HEK293 (cell line): Measurements from ENCODE around the gene KIRREL3.

Experiments used
- CTCF ChIA-PET: fragments of 350-600 bp; formaldehyde crosslinking; extraction: SDS; loops from one replicate; lab custom pipeline; 2021; ENCODE audit warnings: antibody characterized with exemption; lab: Yijun Ruan, JAX
- POLR2A ChIA-PET: fragments of 300-600 bp; formaldehyde crosslinking; extraction: SDS; loops from one replicate; lab custom pipeline; 2020; ENCODE audit warnings: antibody characterized with exemption, inconsistent platforms; lab: Yijun Ruan, JAX
- H3K27ac ChIP-seq: fragments of 200-500 bp; sonication (Bioruptor generic); 2 replicates; pipeline ENCODE4 v1.5.1; 2014; ENCODE audit warnings: low read depth, low read length, control low read depth, inconsistent platforms; ENCODE audit errors: extremely low read depth
- H3K36me3 ChIP-seq, 2 experiments: fragments of 200-500 bp in 1 of 2; sonication (Bioruptor generic) in 1 of 2; 1 replicate in 1 of 2; 2 replicates in 1 of 2; pipeline ENCODE4 v1.5.1; 2014 to 2017; ENCODE audit warnings: inconsistent platforms in 2 of 2, low read length in 2 of 2; ENCODE audit not compliant: control insufficient read depth in 2 of 2, insufficient read depth in 1 of 2
- H3K4me1 ChIP-seq: fragments of 200-500 bp; sonication (Bioruptor generic); 2 replicates; pipeline ENCODE4 v1.5.1; 2014; ENCODE audit warnings: mild to moderate bottlenecking, low read length, inconsistent platforms; ENCODE audit not compliant: control insufficient read depth, insufficient read depth
- H3K4me3 ChIP-seq: 2 replicates; pipeline ENCODE4 v1.5.1; 2011; ENCODE audit warnings: low read depth, mild to moderate bottlenecking, control low read depth, low read length, moderate library complexity
- H3K9me3 ChIP-seq: fragments of 200-500 bp; sonication (Bioruptor generic); 2 replicates; pipeline ENCODE4 v1.5.1; 2014; ENCODE audit warnings: low read depth, low read length, inconsistent platforms; ENCODE audit not compliant: control insufficient read depth, insufficient read depth
- GLIS2 ChIP-seq: fragments of 450-650 bp; formaldehyde crosslinking; IDR thresholded peaks from 2 replicates; pipeline ENCODE4 v1.5.1; 2016; ENCODE audit warnings: missing biosample characterization, missing genetic modification characterization
- HIC1 ChIP-seq: fragments of 450-650 bp; formaldehyde crosslinking; IDR thresholded peaks from 2 replicates; pipeline ENCODE4 v1.5.1; 2016; ENCODE audit warnings: missing biosample characterization, missing genetic modification characterization
- HOXC10 ChIP-seq: sonication (generic); formaldehyde crosslinking; IDR thresholded peaks from 2 replicates; pipeline ENCODE4 v1.8.1; 2023; ENCODE audit warnings: mild to moderate bottlenecking, missing genetic modification reagents
- REST ChIP-seq: fragments of 450-650 bp; formaldehyde crosslinking; IDR thresholded peaks from 2 replicates; pipeline ENCODE4 v1.5.1; 2016; ENCODE audit warnings: missing biosample characterization, missing genetic modification characterization
- SP7 ChIP-seq: fragments of 450-650 bp; formaldehyde crosslinking; IDR thresholded peaks from 2 replicates; pipeline ENCODE4 v1.5.1; 2016; ENCODE audit warnings: missing biosample characterization, missing genetic modification characterization
- YY2 ChIP-seq: fragments of 450-650 bp; formaldehyde crosslinking; IDR thresholded peaks from 2 replicates; pipeline ENCODE4 v1.5.1; 2016; ENCODE audit warnings: missing biosample characterization, missing genetic modification characterization
- ZBTB21 ChIP-seq: fragments of 450-650 bp; formaldehyde crosslinking; IDR thresholded peaks from 2 replicates; pipeline ENCODE4 v1.5.1; 2017; ENCODE audit warnings: missing biosample characterization, missing genetic modification characterization
- ZNF112 ChIP-seq: fragments of 450-650 bp; formaldehyde crosslinking; IDR thresholded peaks from 2 replicates; pipeline ENCODE4 v1.5.0; 2017; ENCODE audit warnings: missing biosample characterization, missing genetic modification characterization
- ZNF146 ChIP-seq: fragments of 450-650 bp; formaldehyde crosslinking; IDR thresholded peaks from 2 replicates; pipeline ENCODE4 v1.5.1; 2016; ENCODE audit warnings: missing biosample characterization, missing genetic modification characterization
- ZNF274 ChIP-seq, 2 experiments: fragments of 200-500 bp in 1 of 2; fragments of 450-650 bp in 1 of 2; sonication (Bioruptor generic) in 1 of 2; formaldehyde crosslinking in 1 of 2; IDR thresholded peaks; 2 replicates each; pipeline versions ENCODE4 v1.5.1 to v1.6.1; 2014 to 2016; ENCODE audit warnings: borderline replicate concordance in 1 of 2, inconsistent platforms in 1 of 2, low read length in 1 of 2, missing biosample characterization in 1 of 2, missing genetic modification characterization in 1 of 2
- ZNF292 ChIP-seq: fragments of 450-650 bp; formaldehyde crosslinking; IDR thresholded peaks from 2 replicates; pipeline ENCODE4 v1.5.1; 2016; ENCODE audit warnings: low read depth, missing biosample characterization, missing genetic modification characterization, borderline replicate concordance
- ZNF335 ChIP-seq: fragments of 450-650 bp; formaldehyde crosslinking; conservative IDR thresholded peaks from 2 replicates; pipeline ENCODE4 v1.5.1; 2016; ENCODE audit warnings: missing biosample characterization, missing genetic modification characterization
- ZNF433 ChIP-seq: fragments of 450-650 bp; formaldehyde crosslinking; IDR thresholded peaks from 2 replicates; pipeline ENCODE4 v1.5.1; 2016; ENCODE audit warnings: missing biosample characterization, missing genetic modification characterization, low read depth
- ZNF48 ChIP-seq: fragments of 450-650 bp; formaldehyde crosslinking; IDR thresholded peaks from 2 replicates; pipeline ENCODE4 v1.5.1; 2016; ENCODE audit warnings: missing biosample characterization, missing genetic modification characterization
- ZNF529 ChIP-seq: fragments of 450-650 bp; formaldehyde crosslinking; IDR thresholded peaks from 2 replicates; pipeline ENCODE4 v1.5.1; 2017; ENCODE audit warnings: missing genetic modification characterization, missing biosample characterization; ENCODE audit not compliant: insufficient replicate concordance
- ZNF544 ChIP-seq: fragments of 450-650 bp; formaldehyde crosslinking; IDR thresholded peaks from 2 replicates; pipeline ENCODE4 v1.5.0; 2017; ENCODE audit warnings: missing biosample characterization, missing genetic modification characterization
- ZNF558 ChIP-seq: fragments of 450-650 bp; formaldehyde crosslinking; IDR thresholded peaks from 2 replicates; pipeline ENCODE4 v1.5.1; 2016; ENCODE audit warnings: missing biosample characterization, missing genetic modification characterization
- ZNF707 ChIP-seq: fragments of 450-650 bp; formaldehyde crosslinking; IDR thresholded peaks from 2 replicates; pipeline ENCODE4 v1.5.1; 2016; ENCODE audit warnings: missing biosample characterization, missing genetic modification characterization
- ZNF768 ChIP-seq: fragments of 450-650 bp; formaldehyde crosslinking; IDR thresholded peaks from 2 replicates; pipeline ENCODE4 v1.5.1; 2018; ENCODE audit warnings: missing biosample characterization, mild to moderate bottlenecking, missing genetic modification characterization
- ZSCAN23 ChIP-seq: fragments of 450-650 bp; formaldehyde crosslinking; IDR thresholded peaks from 2 replicates; pipeline ENCODE4 v1.5.1; 2016; ENCODE audit warnings: missing biosample characterization, missing genetic modification characterization
- TF ChIP-seq, protein P1 (sequence below): fragments of 450-650 bp; formaldehyde crosslinking; IDR thresholded peaks from 2 replicates; pipeline ENCODE4 v1.5.1; 2016; ENCODE audit warnings: missing biosample characterization, missing genetic modification characterization
- TF ChIP-seq, protein P2 (sequence below): fragments of 450-650 bp; formaldehyde crosslinking; IDR thresholded peaks from 2 replicates; pipeline ENCODE4 v1.5.1; 2017; ENCODE audit warnings: missing biosample characterization, missing genetic modification characterization
- TF ChIP-seq, protein P3 (sequence below): fragments of 450-650 bp; formaldehyde crosslinking; IDR thresholded peaks from 2 replicates; pipeline ENCODE4 v1.5.0; 2017; ENCODE audit warnings: missing biosample characterization, missing genetic modification characterization, borderline replicate concordance

The KIRREL3 gene

GRCh38 chr11:126673319-126673718, 327.3 kb downstream of the KIRREL3 start (continued):
- TF ChIP-seq, protein P1, sequence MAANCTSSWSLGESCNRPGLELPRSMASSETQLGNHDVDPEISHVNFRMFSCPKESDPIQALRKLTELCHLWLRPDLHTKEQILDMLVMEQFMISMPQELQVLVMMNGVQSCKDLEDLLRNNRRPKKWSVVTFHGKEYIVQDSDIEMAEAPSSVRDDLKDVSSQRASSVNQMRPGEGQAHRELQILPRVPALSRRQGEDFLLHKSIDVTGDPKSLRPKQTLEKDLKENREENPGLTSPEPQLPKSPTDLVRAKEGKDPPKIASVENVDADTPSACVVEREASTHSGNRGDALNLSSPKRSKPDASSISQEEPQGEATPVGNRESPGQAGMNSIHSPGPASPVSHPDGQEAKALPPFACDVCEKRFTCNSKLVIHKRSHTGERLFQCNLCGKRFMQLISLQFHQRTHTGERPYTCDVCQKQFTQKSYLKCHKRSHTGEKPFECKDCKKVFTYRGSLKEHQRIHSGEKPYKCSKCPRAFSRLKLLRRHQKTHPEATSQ: no peak

DNA sequence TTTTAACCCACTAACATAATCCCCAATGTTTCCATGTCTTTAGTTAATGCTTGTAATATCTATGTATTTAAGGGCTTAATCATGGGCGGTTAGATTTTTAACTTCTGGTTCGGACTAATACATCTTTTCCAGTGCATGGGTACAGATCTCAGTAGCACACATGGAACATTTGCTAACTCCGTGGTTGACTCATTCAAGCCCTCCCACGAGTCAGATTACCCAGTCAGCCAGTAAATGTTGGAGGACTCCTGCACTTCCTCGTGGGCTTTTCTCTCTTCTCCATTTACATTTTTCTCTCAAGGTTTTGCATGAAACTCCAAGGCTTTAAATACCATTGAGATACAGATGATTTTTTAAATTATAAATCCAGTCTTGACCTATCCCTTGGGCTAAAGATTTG, 331.2 kb downstream of the KIRREL3 start:
- no peaks in the 10 kb centered on the region for H3K4me1 ChIP-seq
- H3K36me3 ChIP-seq: no peaks in the 10 kb centered on the region
- CTCF ChIA-PET: interaction anchor here (0.7 kb wide), 1 partner anchor 30 kb away, joined by 3 read pairs; no protein-coding TSS in a partner anchor
- H3K9me3 ChIP-seq: no peaks in the 10 kb centered on the region
- POLR2A ChIA-PET: no interaction called here
- H3K27ac ChIP-seq: no peak overlapping the region
- TF ChIP-seq ZSCAN23 (tag by site-specific recombination): no peak
- no peak for TF ChIP-seq ZNF292
- no peak for TF ChIP-seq ZNF544 (tag by site-specific recombination)
- no peak for TF ChIP-seq ZNF529 (tag by site-specific recombination)
- no peak for TF ChIP-seq ZNF558 (tag by site-specific recombination)
- TF ChIP-seq HOXC10 (CRISPR knock-in tag): no peak
- no peak for TF ChIP-seq ZNF112 (tag by site-specific recombination)
- TF ChIP-seq ZNF274 (IDR thresholded peaks at IDR 0.05; ENCODE audit: low read length): no peak
- no peak for TF ChIP-seq ZNF274 (tag by site-specific recombination; IDR thresholded peaks at IDR 0.05; ENCODE audit: borderline replicate concordance)
- TF ChIP-seq HIC1 (tag by site-specific recombination): no peak
- no peak for TF ChIP-seq ZNF768 (tag by site-specific recombination)
- TF ChIP-seq, protein P2, sequence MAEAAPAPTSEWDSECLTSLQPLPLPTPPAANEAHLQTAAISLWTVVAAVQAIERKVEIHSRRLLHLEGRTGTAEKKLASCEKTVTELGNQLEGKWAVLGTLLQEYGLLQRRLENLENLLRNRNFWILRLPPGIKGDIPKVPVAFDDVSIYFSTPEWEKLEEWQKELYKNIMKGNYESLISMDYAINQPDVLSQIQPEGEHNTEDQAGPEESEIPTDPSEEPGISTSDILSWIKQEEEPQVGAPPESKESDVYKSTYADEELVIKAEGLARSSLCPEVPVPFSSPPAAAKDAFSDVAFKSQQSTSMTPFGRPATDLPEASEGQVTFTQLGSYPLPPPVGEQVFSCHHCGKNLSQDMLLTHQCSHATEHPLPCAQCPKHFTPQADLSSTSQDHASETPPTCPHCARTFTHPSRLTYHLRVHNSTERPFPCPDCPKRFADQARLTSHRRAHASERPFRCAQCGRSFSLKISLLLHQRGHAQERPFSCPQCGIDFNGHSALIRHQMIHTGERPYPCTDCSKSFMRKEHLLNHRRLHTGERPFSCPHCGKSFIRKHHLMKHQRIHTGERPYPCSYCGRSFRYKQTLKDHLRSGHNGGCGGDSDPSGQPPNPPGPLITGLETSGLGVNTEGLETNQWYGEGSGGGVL (tag by site-specific recombination): no peak
- no peak overlapping the region for H3K4me3 ChIP-seq

- no peaks in the 10 kb centered on the region for H3K4me1 ChIP-seq
- H3K36me3 ChIP-seq: no peaks in the 10 kb centered on the region
- no peak overlapping the region for H3K4me3 ChIP-seq
- H3K9me3 ChIP-seq: no peaks in the 10 kb centered on the region
- H3K27ac ChIP-seq: no peak overlapping the region
- CTCF ChIA-PET: no interaction called here
- POLR2A ChIA-PET: no interaction called here
- TF ChIP-seq ZNF146 (tag by site-specific recombination) (no peak), ZNF335 (tag by site-specific recombination) (no peak), SP7 (tag by site-specific recombination) (no peak), GLIS2 (tag by site-specific recombination) (no peak), ZBTB21 (tag by site-specific recombination) (no peak), ZNF707 (no peak), ZNF433 (tag by site-specific recombination) (no peak), YY2 (tag by site-specific recombination) (no peak), REST (tag by site-specific recombination) (no peak), ZNF48 (tag by site-specific recombination) (no peak)
- TF ChIP-seq, protein P3, sequence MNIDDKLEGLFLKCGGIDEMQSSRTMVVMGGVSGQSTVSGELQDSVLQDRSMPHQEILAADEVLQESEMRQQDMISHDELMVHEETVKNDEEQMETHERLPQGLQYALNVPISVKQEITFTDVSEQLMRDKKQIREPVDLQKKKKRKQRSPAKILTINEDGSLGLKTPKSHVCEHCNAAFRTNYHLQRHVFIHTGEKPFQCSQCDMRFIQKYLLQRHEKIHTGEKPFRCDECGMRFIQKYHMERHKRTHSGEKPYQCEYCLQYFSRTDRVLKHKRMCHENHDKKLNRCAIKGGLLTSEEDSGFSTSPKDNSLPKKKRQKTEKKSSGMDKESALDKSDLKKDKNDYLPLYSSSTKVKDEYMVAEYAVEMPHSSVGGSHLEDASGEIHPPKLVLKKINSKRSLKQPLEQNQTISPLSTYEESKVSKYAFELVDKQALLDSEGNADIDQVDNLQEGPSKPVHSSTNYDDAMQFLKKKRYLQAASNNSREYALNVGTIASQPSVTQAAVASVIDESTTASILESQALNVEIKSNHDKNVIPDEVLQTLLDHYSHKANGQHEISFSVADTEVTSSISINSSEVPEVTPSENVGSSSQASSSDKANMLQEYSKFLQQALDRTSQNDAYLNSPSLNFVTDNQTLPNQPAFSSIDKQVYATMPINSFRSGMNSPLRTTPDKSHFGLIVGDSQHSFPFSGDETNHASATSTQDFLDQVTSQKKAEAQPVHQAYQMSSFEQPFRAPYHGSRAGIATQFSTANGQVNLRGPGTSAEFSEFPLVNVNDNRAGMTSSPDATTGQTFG (tag by site-specific recombination): no peak
Measured at GRCh38 chr11:126664643-126665042, 335.9 kb downstream of the KIRREL3 start.
